HepG2 (cell line): ENCODE data around the gene LIN7A.

Experiments
- CEBPB ChIP-seq: IDR thresholded peaks from 2 replicates; pipeline ENCODE4 v1.6.1; 2011; ENCODE audit warnings: low read depth, low read length, improper control_type of control experiment, borderline replicate concordance
- CTCF ChIP-seq: sonication (generic); formaldehyde crosslinking; IDR thresholded peaks from 2 replicates; pipeline ENCODE4 v1.5.0; 2020; ENCODE audit warnings: mild to moderate bottlenecking, missing genetic modification reagents, moderate library complexity
- REST ChIP-seq, 2 experiments: IDR thresholded peaks; 2 replicates each; pipeline ENCODE4 v1.6.1; 2011 to 2012; ENCODE audit warnings: low read length in 2 of 2, borderline replicate concordance in 1 of 2, low read depth in 1 of 2, mild to moderate bottlenecking in 1 of 2, moderate library complexity in 1 of 2
- YY1 ChIP-seq: IDR thresholded peaks from 2 replicates; pipeline ENCODE4 v1.6.1; 2011; ENCODE audit warnings: low read length, low read depth, moderate library complexity, mild to moderate bottlenecking; ENCODE audit not compliant: insufficient read depth, insufficient replicate concordance
- ZFP41 ChIP-seq: sonication (generic); formaldehyde crosslinking; IDR thresholded peaks from 2 replicates; pipeline ENCODE4 v1.4.0; 2020; ENCODE audit warnings: mild to moderate bottlenecking, missing genetic modification reagents, borderline replicate concordance
- ZFX ChIP-seq: sonication (generic); formaldehyde crosslinking; IDR thresholded peaks from 2 replicates; pipeline ENCODE4 v1.4.0; 2020; ENCODE audit warnings: mild to moderate bottlenecking, low read depth, missing genetic modification reagents, moderate library complexity
- ZNF292 ChIP-seq: sonication (generic); formaldehyde crosslinking; IDR thresholded peaks from 2 replicates; pipeline ENCODE4 v1.8.1; 2022; ENCODE audit warnings: mild to moderate bottlenecking, low read depth, missing genetic modification reagents, borderline replicate concordance
- TF ChIP-seq, protein P1 (sequence below): sonication (generic); formaldehyde crosslinking; IDR thresholded peaks from 2 replicates; pipeline ENCODE4 v1.8.1; 2023; ENCODE audit warnings: missing genetic modification reagents, inconsistent platforms, borderline replicate concordance

- TF ChIP-seq ZFX (CRISPR knock-in tag) (no peak), CTCF (CRISPR knock-in tag) (no peak), CEBPB (no peak), ZNF292 (CRISPR knock-in tag) (no peak), ZFP41 (CRISPR knock-in tag) (no peak), YY1 (no peak), REST (IDR thresholded peaks at IDR 0.05; ENCODE audit: borderline replicate concordance in 1 of 2, low read depth in 1 of 2, low read length in 2 of 2) (no peak)
- TF ChIP-seq, protein P1, sequence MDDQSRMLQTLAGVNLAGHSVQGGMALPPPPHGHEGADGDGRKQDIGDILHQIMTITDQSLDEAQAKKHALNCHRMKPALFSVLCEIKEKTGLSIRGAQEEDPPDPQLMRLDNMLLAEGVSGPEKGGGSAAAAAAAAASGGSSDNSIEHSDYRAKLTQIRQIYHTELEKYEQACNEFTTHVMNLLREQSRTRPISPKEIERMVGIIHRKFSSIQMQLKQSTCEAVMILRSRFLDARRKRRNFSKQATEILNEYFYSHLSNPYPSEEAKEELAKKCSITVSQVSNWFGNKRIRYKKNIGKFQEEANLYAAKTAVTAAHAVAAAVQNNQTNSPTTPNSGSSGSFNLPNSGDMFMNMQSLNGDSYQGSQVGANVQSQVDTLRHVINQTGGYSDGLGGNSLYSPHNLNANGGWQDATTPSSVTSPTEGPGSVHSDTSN, result no peak
Measured at GRCh38 chr12:80858356-80858755, 79.4 kb downstream of the LIN7A start.
